ENCODE data around the gene ARHGAP6. TPM values are rescaled to one million over a fixed set of nuclear protein-coding genes. Genes with fewer than 3 reads are reported as not detected.

The ARHGAP6 gene
- total and polyA plus RNA-seq, 2 of the 13 experiments (the other 11 are each of a cell fraction or from before 2014, with no cell fraction given), result 0.11 TPM; not detected in 1

DNA sequence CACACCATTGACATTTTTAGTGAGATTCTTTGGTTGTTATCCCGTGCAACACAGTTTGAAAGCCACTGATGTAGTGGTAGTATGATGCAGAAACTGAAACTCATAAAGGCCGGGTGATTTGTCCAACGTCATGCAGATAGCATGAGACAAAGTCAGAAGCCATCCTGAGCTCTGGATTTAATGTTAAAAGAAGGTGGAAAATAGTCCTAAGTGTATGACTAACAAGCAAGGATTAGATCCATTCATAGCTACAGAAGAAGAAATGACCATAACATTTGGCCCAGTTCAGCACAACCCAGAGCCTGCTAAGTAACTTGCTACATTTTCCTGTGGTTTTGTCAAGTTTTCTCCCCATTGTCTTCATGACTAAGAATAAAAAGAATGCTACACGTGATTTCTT is 230.2 kb downstream of the ARHGAP6 start:
- no peak overlapping the region for H3K9ac ChIP-seq (ENCODE audit: insufficient read depth, low read depth, low read length)
- TF ChIP-seq CHD2 (IDR thresholded peaks at IDR 0.05; ENCODE audit: low read depth, low read length) (no peak), ZNF468 (CRISPR knock-in tag; IDR thresholded peaks at IDR 0.05) (no peak), ZNF550 (CRISPR knock-in tag; IDR thresholded peaks at IDR 0.05; ENCODE audit: borderline replicate concordance) (no peak), KLF9 (CRISPR knock-in tag; IDR thresholded peaks at IDR 0.05; ENCODE audit: low read depth) (no peak), RORA (CRISPR knock-in tag; IDR thresholded peaks at IDR 0.05) (no peak), CC2D1A (CRISPR knock-in tag; IDR thresholded peaks at IDR 0.05) (no peak), ZNF674 (CRISPR knock-in tag; IDR thresholded peaks at IDR 0.05; ENCODE audit: low read depth) (no peak), SP5 (CRISPR knock-in tag; IDR thresholded peaks at IDR 0.05; ENCODE audit: borderline replicate concordance, low read depth) (no peak), ZNF629 (CRISPR knock-in tag; conservative IDR thresholded peaks at IDR 0.05) (no peak), SRY (CRISPR knock-in tag; IDR thresholded peaks at IDR 0.05) (no peak), FIP1L1 (IDR thresholded peaks at IDR 0.05; ENCODE audit: borderline replicate concordance, insufficient read depth, low read depth, low read length) (no peak), ISL2 (CRISPR knock-in tag; IDR thresholded peaks at IDR 0.05) (no peak), NPAS2 (CRISPR knock-in tag; IDR thresholded peaks at IDR 0.05; ENCODE audit: borderline replicate concordance) (no peak)
- TF ChIP-seq, protein P1, sequence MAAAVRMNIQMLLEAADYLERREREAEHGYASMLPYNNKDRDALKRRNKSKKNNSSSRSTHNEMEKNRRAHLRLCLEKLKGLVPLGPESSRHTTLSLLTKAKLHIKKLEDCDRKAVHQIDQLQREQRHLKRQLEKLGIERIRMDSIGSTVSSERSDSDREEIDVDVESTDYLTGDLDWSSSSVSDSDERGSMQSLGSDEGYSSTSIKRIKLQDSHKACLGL (CRISPR knock-in tag; IDR thresholded peaks at IDR 0.05), result no peak
- H3K27me3 ChIP-seq (ENCODE audit: control insufficient read depth in 1 of 2, insufficient read depth in 2 of 2, low read length in 2 of 2), result no peaks in the 10 kb centered on the region
- ATAC-seq, result no peak
- no peak overlapping the region for H3K4me3 ChIP-seq (replicated peaks in 1 of 3; ENCODE audit: insufficient read depth in 1 of 3, low read depth in 2 of 3, low read length in 3 of 3)
- no peak for DNase-seq (ENCODE audit: low spot score)
- no peaks in the 10 kb centered on the region for H3K79me2 ChIP-seq (ENCODE audit: insufficient read depth, low read length)
- H3K27ac ChIP-seq (ENCODE audit: extremely low read length, insufficient read depth, low read length), result no peak overlapping the region
- CTCF ChIA-PET (ENCODE audit: low intra/inter-chr PET ratio, low total read pairs), result no interaction called here
- POLR2A ChIA-PET, result no interaction called here
- H2AFZ ChIP-seq (ENCODE audit: low read length), result no peak overlapping the region
- in situ Hi-C loops (cut with HindIII; ENCODE audit: extremely low pct_ligation_motif_present, low pct_unique_long_range_greater_than_20kb), result no loop called here
- no peaks in the 10 kb centered on the region for H4K20me1 ChIP-seq (ENCODE audit: insufficient read depth, low read length)
- 0% methylated on average over 4 of the region's 4 CpGs for WGBS (ENCODE audit: low lambda C conversion rate)
- no peak overlapping the region for H3K4me2 ChIP-seq (ENCODE audit: low read depth, low read length)
- no TSS peak for BruUV-seq (replicated peaks)
- intact Hi-C loops (cut with micrococcal nuclease; ENCODE audit: unreplicated experiment), result no loop called here
- H3K4me1 ChIP-seq (ENCODE audit: insufficient read depth, low read length), result no peaks in the 10 kb centered on the region
- no peak for FAIRE-seq
- H3K36me3 ChIP-seq (replicated peaks in 1 of 2; ENCODE audit: control insufficient read depth in 1 of 2, insufficient read depth in 2 of 2, low read length in 2 of 2), result no peaks in the 10 kb centered on the region
- H3K9me3 ChIP-seq (ENCODE audit: low read length), result no peaks in the 10 kb centered on the region

Data from HepG2 (cell line).